OCI-LY3 (cell line): ENCODE results near the gene ITSN2.

Source experiments
- EZH2phosphoT487 ChIP-seq: fragments of 200-600 bp; shearing (Covaris generic); IDR thresholded peaks from 2 replicates; pipeline ENCODE4 v1.6.1; 2018; ENCODE audit warnings: antibody characterized with exemption, mixed run types, low read depth
- TF ChIP-seq, protein P1 (sequence below): fragments of 200-600, 300-600 bp; sonication (generic); IDR thresholded peaks from 2 replicates; pipeline ENCODE4 v1.5.1; 2014; ENCODE audit warnings: antibody characterized with exemption, low read length, low read depth

DNA sequence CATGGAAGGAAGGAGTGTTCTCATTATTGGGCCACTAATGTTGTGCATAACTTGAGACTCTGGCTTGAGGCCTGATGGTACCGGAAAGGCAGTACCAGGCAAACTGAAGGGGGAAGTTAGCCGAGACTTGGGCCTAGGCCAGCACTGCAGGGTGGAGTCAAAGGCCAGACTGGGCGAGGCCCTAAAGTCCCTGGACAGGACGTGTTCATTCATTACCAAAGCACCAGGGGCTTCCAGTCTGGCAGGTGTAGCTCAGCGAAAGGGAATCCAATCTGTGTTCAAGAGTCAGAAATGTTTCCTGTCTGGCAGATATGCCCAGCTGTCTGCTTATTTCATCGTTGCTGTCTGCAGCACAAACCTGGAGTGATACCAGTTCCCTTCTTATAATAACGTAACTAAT, 4.7 kb upstream of the ITSN2 start:
- TF ChIP-seq, protein P1, sequence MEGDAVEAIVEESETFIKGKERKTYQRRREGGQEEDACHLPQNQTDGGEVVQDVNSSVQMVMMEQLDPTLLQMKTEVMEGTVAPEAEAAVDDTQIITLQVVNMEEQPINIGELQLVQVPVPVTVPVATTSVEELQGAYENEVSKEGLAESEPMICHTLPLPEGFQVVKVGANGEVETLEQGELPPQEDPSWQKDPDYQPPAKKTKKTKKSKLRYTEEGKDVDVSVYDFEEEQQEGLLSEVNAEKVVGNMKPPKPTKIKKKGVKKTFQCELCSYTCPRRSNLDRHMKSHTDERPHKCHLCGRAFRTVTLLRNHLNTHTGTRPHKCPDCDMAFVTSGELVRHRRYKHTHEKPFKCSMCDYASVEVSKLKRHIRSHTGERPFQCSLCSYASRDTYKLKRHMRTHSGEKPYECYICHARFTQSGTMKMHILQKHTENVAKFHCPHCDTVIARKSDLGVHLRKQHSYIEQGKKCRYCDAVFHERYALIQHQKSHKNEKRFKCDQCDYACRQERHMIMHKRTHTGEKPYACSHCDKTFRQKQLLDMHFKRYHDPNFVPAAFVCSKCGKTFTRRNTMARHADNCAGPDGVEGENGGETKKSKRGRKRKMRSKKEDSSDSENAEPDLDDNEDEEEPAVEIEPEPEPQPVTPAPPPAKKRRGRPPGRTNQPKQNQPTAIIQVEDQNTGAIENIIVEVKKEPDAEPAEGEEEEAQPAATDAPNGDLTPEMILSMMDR, result no peak
- TF ChIP-seq EZH2phosphoT487, result no peak
